ENCODE measurements around the gene TEAD2. TPM values are rescaled to one million over a fixed set of nuclear protein-coding genes. Genes with fewer than 3 reads are reported as not detected.
A peak's percentile ranks its signal among the peaks of the same experiment; 100 is the strongest.

Gene TEAD2
- total RNA-seq = 10 to 100 TPM in 2 of 4 donors, 1 to 10 TPM in 2; 1.3 to 17.6 (median 9.8) TPM

DNA sequence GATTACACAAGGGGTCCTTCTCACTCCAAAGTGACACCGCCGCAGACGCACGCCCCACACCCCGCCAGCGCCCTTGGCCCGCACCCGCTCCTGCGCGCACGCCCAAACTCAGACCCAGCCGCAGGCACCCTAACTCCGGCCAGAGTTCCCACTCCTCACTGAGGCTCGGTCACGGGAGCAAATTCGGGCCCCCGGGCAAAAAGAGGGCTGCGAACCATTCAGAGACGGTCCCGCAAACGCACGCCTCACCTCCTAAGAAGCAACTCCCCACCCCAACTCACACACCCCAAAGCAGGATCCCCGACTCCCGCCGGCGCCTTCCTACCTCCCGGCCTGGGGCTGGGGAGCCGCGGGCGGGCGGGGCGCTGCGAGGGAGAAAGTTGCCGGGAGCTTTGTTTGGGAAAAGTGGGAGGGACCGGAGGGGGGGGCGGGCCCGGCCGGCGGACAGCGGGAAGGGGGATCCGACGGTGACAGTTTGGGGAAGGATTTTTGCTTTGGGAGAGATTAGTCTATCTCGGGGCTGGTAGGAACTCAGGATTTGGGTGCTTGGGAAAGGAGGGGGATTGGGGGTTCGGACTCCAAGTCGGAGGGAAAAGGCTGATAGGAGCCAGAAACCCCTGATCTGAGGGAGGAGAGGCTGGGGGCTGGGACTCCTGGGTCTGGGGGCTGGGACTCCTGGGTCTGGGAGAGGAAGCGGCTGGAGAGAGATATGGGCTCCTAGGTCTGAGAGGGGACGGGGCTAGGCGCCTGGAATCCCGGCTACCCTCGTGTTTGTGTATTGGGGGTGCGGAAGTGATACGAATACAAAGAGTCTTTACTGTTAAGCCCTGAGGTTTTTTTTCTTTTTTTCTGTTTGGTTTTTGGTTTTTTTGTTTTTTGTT lies at the start of gene TEAD2:
TSS of gene TEAD2 (minus strand) at position 369 of the 881 bp plus-strand sequence. CDS start 2,341 bp downstream, outside the sequence.
- no peak for TF ChIP-seq POLR2A (IDR thresholded peaks at IDR 0.05)
- TF ChIP-seq, protein P1, sequence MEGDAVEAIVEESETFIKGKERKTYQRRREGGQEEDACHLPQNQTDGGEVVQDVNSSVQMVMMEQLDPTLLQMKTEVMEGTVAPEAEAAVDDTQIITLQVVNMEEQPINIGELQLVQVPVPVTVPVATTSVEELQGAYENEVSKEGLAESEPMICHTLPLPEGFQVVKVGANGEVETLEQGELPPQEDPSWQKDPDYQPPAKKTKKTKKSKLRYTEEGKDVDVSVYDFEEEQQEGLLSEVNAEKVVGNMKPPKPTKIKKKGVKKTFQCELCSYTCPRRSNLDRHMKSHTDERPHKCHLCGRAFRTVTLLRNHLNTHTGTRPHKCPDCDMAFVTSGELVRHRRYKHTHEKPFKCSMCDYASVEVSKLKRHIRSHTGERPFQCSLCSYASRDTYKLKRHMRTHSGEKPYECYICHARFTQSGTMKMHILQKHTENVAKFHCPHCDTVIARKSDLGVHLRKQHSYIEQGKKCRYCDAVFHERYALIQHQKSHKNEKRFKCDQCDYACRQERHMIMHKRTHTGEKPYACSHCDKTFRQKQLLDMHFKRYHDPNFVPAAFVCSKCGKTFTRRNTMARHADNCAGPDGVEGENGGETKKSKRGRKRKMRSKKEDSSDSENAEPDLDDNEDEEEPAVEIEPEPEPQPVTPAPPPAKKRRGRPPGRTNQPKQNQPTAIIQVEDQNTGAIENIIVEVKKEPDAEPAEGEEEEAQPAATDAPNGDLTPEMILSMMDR (IDR thresholded peaks at IDR 0.05) = no peak
- DNase-seq (ENCODE audit: low spot score in 2 of 2) = peak in 1 of 2 donors; percentile 95
- 0 to 1% methylated on average over 41 to 52 of the region's 52 CpGs for WGBS, 2 donors
- H3K4me3 ChIP-seq (ENCODE audit: low read depth, poor library complexity, severe bottlenecking) = peak within 1 kb of the TSS; percentile 40
- intact Hi-C loops (cut with DNase I; ENCODE audit: low total_unique reads) = no loop called here

DNA sequence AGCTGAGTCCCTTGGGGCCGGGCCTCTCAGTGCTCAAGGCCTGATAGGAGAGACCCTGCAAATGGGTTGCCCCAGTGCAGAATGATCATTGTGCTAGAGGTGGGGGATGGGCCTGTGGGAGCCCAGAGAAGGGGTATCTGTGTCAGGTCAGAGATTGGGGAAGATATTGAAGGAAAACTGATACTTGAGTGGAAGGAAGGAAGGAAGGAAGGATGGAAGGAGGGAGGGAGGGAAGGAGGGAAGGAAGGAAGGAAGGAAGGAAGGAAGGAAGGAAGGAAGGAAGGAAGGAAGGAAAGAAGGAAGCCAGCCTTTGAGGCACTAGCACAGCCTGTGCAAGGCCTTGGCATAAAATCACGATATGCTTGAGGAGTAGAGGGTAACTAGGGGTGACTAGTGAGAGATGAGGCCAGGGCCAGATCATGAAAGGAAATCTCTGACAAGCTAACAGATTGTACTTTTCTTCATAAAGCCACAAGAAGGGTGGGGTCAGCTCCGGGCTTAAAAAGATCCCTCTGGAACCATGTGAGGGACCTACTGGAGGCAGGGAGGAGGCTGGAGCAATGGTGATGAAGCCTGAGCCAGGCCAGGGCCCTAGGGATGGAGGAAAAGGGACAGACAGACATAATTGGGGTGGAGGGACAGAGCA lies 49.6 kb upstream of the TEAD2 start:
- no peak overlapping the region for H3K4me3 ChIP-seq (ENCODE audit: low read depth, poor library complexity, severe bottlenecking)
- TF ChIP-seq POLR2A (IDR thresholded peaks at IDR 0.05) = no peak
- TF ChIP-seq, protein P1 (IDR thresholded peaks at IDR 0.05) = no peak
- 71 to 74% methylated on average over 3 of the region's 3 CpGs for WGBS, 2 donors
- intact Hi-C loops (cut with DNase I; ENCODE audit: low total_unique reads) = no loop called here
- no peak for DNase-seq (ENCODE audit: low spot score in 2 of 2)

DNA sequence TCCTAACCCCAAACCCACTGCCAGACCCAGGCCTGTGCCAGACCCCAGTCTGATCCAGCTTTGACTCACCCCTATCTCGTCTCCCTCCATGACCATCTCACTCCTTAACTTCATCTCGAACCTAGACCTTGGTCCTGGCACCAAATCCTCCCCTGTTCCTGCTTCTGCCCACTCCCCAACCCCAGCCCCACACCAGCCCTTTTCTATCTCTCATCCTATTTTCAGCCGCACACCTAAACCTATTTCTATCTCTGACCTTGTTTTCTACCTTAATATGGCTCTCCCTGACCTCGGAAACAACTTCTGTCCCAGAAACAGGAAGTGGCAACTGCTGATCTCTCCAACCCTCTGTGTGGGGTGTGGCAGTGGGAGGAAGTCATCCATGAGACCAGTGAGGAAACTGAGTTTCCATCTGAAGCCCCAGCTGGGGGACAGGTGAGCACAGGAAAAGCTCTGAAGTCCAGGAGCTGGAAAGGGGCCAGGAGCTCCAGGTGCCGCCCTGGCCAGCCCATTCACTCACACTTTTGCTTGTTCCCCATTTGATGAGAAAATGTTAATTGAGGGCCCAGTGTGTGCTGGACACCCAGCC lies 47.3 kb upstream of the TEAD2 start:
- 70 to 78% methylated on average over 5 of the region's 5 CpGs for WGBS, 2 donors
- TF ChIP-seq, protein P1 (IDR thresholded peaks at IDR 0.05) = no peak
- no peak for TF ChIP-seq POLR2A (IDR thresholded peaks at IDR 0.05)

DNA sequence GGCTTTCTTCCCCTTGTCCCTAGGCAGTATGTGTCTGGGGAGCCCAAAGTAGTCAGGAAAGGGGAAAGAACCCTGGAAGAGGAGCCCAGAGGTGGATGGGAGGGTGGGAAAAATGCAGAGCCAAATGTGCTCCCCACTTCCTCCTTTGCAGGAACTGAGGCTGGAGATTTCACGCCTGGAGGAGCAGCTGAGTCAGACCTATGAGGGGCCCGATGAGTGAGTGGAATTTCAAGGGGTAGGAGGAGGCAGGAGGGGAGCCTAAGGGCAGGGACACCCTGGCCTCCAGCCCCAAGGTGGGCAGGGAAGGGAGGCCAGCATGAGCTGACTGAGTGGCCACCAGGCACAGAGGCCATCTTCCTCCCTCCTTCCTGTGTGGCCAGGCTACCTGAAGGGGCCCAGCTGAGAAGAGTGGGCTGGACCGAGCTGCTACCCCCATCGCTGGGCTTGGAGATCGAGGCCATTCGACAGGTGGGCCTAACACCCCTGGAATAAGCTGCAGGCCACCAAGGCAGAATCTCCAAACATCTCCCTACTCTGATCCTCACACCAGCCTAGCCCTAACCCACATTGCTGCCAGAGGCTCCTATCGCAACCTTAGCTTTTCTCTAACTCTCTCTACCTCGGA lies 46.7 kb upstream of the TEAD2 start:
- intact Hi-C loops (cut with DNase I; ENCODE audit: low total_unique reads) = no loop called here
- WGBS, 2 donors = 74 to 75% methylated on average over 8 of the region's 8 CpGs
- H3K4me3 ChIP-seq (ENCODE audit: low read depth, poor library complexity, severe bottlenecking) = no peak overlapping the region
- TF ChIP-seq, protein P1 (IDR thresholded peaks at IDR 0.05) = no peak
- no peak for TF ChIP-seq POLR2A (IDR thresholded peaks at IDR 0.05)
- no peak for DNase-seq (ENCODE audit: low spot score in 2 of 2)

More for the DNA sequence above, 47.3 kb upstream of the TEAD2 start:
- intact Hi-C loops (cut with DNase I; ENCODE audit: low total_unique reads) = no loop called here
- H3K4me3 ChIP-seq (ENCODE audit: low read depth, poor library complexity, severe bottlenecking) = no peak overlapping the region
- no peak for DNase-seq (ENCODE audit: low spot score in 2 of 2)

DNA sequence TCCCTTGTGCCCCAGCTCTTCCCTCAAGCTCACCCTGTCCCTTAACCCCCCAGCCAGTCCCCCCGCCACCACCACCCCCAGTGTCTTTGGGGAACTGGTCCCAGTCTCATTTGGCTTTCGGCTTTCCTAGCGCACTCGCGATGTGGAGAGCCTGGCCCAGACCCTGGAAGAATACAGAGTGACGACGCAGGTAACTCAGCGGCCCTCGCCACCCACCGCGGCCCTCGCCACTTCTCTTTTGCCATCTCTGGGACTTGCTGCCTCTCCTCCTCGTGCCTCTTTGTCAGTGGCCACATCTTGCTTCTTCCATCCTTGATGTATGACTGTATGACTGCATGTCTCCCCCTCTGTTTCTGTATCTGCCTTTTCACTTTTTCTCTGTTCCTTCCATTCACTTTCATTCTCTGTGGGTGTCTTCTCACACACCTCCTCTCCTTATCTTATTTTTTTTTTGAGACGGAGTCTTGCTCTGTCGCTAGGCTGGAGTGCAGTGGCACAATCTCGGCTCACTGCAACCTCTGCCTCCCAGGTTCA lies 45.3 kb upstream of the TEAD2 start:
- 89 to 90% methylated on average over 16 of the region's 16 CpGs for WGBS, 2 donors
- no peak overlapping the region for H3K4me3 ChIP-seq (ENCODE audit: low read depth, poor library complexity, severe bottlenecking)
- no peak for TF ChIP-seq POLR2A (IDR thresholded peaks at IDR 0.05)
- TF ChIP-seq, protein P1 (IDR thresholded peaks at IDR 0.05) = no peak
- intact Hi-C loops (cut with DNase I; ENCODE audit: low total_unique reads) = no loop called here
- no peak for DNase-seq (ENCODE audit: low spot score in 2 of 2)

Data from lower leg skin (tissue), 4 donors.